ENCODE measurements around the gene EFNB1.

DNA sequence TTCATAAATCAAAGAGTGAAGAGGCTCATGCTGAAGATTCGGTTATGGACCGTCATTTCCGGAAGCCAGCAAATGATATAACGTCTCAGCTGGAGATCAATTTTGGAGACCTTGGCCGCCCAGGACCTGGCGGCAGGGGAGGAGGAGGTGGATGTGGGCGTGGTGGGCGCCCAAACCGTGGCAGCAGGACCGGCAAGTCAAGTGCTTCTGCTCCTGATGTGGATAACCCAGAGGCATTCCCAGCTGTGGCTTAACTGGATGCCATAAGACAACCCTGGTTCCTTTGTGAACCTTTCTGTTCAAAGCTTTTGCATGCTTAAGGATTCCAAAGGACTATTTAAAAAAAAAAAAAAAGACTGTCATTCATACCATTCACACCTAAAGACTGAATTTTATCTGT, 44.0 kb upstream of the EFNB1 start:
- TF ChIP-seq, protein P1, sequence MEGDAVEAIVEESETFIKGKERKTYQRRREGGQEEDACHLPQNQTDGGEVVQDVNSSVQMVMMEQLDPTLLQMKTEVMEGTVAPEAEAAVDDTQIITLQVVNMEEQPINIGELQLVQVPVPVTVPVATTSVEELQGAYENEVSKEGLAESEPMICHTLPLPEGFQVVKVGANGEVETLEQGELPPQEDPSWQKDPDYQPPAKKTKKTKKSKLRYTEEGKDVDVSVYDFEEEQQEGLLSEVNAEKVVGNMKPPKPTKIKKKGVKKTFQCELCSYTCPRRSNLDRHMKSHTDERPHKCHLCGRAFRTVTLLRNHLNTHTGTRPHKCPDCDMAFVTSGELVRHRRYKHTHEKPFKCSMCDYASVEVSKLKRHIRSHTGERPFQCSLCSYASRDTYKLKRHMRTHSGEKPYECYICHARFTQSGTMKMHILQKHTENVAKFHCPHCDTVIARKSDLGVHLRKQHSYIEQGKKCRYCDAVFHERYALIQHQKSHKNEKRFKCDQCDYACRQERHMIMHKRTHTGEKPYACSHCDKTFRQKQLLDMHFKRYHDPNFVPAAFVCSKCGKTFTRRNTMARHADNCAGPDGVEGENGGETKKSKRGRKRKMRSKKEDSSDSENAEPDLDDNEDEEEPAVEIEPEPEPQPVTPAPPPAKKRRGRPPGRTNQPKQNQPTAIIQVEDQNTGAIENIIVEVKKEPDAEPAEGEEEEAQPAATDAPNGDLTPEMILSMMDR (IDR thresholded peaks at IDR 0.05), result no peak
- TF ChIP-seq POLR2AphosphoS5 (IDR thresholded peaks at IDR 0.05), result no peak

Data from gastroesophageal sphincter (tissue), 3 donors.